OCI-LY3 (cell line): ENCODE measurements around the gene RDH5.

Experiments
- CTCF ChIP-seq: fragments of 200-600, 300-600 bp; sonication (generic); IDR thresholded peaks from 2 replicates; pipeline ENCODE4 v1.5.1; 2014; ENCODE audit warnings: antibody characterized with exemption, low read length, low read depth
- EZH2phosphoT487 ChIP-seq: fragments of 200-600 bp; shearing (Covaris generic); IDR thresholded peaks from 2 replicates; pipeline ENCODE4 v1.6.1; 2018; ENCODE audit warnings: antibody characterized with exemption, mixed run types, low read depth

- TF ChIP-seq CTCF: no peak
- TF ChIP-seq EZH2phosphoT487: no peak
Observed at GRCh38 chr12:55733858-55734257, 13.7 kb downstream of the RDH5 start.
